Fibroblast of peridontal ligament (primary cell): ENCODE measurements around the gene KIRREL2.
"Not testable (repeated sequence)": the region's sequence is repeated elsewhere in the genome, so short reads cannot be mapped to it uniquely, and the experiment has no call there.

Experiments
- DNase-seq: peaks from one replicate; pipeline ENCODE4 v3.0.0-alpha.2; 2010; ENCODE audit errors: extremely low read depth

KIRREL2 gene

GRCh38 chr19:35897706-35898451 is 41.2 kb downstream of the KIRREL2 start:
- DNase-seq = no peak

- no peak for DNase-seq
Observed at GRCh38 chr19:35898499-35898809, 41.7 kb downstream of the KIRREL2 start.

GRCh38 chr19:35899547-35900214 is 43.0 kb downstream of the KIRREL2 start:
- DNase-seq = peak; percentile 66

GRCh38 chr19:35901055-35901644 is 44.4 kb downstream of the KIRREL2 start:
- DNase-seq = peak; percentile 69

- DNase-seq = peak; percentile 24
Observed at GRCh38 chr19:35901854-35902661, 45.3 kb downstream of the KIRREL2 start, which contains the start of gene HCST. TSS of gene HCST (plus strand) at chr19:35902529. CDS start at chr19:35902594, 65 bp downstream.

- no peak for DNase-seq
Observed at GRCh38 chr19:35902870-35903475, 46.3 kb downstream of the KIRREL2 start.

GRCh38 chr19:35903550-35904179 is 47.0 kb downstream of the KIRREL2 start:
- peak; percentile 38 for DNase-seq

- DNase-seq = no peak
Observed at GRCh38 chr19:35904311-35905068, 47.8 kb downstream of the KIRREL2 start.

- DNase-seq = no peak
Observed at GRCh38 chr19:35905178-35905727, 48.5 kb downstream of the KIRREL2 start.

- no peak for DNase-seq
Observed at GRCh38 chr19:35907377-35907745, 50.6 kb downstream of the KIRREL2 start.

GRCh38 chr19:35908010-35908441 is 51.3 kb downstream of the KIRREL2 start, which contains the start of gene TYROBP:
TSS of gene TYROBP (minus strand) at chr19:35908295. CDS start at chr19:35908228, 67 bp downstream.
- no peak for DNase-seq

- DNase-seq = no peak
Observed at GRCh38 chr19:35908973-35909683, 52.4 kb downstream of the KIRREL2 start.

GRCh38 chr19:35909684-35910035 is 52.9 kb downstream of the KIRREL2 start:
- no peak for DNase-seq

- DNase-seq = not testable (repeated sequence)
Observed at GRCh38 chr19:35910355-35910754, 53.6 kb downstream of the KIRREL2 start.

GRCh38 chr19:35911173-35911572 is 54.5 kb downstream of the KIRREL2 start:
- DNase-seq = no peak

GRCh38 chr19:35911790-35912189 is 55.1 kb downstream of the KIRREL2 start:
- no peak for DNase-seq

- no peak for DNase-seq
Observed at GRCh38 chr19:35913589-35913988, 56.9 kb downstream of the KIRREL2 start.

- no peak for DNase-seq
Observed at GRCh38 chr19:35915443-35915842, 58.7 kb downstream of the KIRREL2 start.
